Mammary epithelial cell (primary cell): ENCODE data around the gene MGAT4A.

ENCODE experiments used
- EZH2 ChIP-seq: IDR thresholded peaks from 2 replicates; pipeline ENCODE4 v1.6.1; 2012; ENCODE audit warnings: low read length, inconsistent platforms, borderline replicate concordance
- TF ChIP-seq, protein P1 (sequence below), 2 donors: IDR thresholded peaks in 1 of 2; conservative IDR thresholded peaks in 1 of 2; 2 replicates each; pipeline ENCODE4 v1.5.1; 2011 to 2012; ENCODE audit warnings: inconsistent platforms in 2 of 2, low read length in 2 of 2, mild to moderate bottlenecking in 2 of 2, control low read depth in 1 of 2, low read depth in 1 of 2; ENCODE audit not compliant: insufficient read depth in 1 of 2; ENCODE audit errors: extremely low read depth in 1 of 2

DNA sequence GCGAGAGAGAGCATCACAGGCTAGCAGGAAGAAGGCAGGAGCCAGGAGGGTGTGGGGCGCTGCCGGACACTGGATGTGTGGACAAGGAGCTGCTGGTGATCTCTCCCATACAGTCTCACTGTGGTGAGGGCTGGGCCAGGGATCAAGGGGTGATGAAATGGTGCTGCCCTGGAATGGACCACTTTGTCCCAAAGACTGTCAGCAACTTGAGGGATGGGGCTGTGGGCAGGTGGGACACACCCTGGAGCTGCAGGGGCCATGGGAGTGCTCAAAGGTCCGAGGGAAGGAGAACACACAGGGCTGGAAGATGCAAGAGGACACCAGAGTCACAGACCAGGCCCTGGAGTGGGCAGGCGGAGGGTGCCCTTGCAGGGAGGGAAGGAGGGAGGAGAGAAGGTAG is 160.6 kb downstream of the MGAT4A start:
- TF ChIP-seq, protein P1, sequence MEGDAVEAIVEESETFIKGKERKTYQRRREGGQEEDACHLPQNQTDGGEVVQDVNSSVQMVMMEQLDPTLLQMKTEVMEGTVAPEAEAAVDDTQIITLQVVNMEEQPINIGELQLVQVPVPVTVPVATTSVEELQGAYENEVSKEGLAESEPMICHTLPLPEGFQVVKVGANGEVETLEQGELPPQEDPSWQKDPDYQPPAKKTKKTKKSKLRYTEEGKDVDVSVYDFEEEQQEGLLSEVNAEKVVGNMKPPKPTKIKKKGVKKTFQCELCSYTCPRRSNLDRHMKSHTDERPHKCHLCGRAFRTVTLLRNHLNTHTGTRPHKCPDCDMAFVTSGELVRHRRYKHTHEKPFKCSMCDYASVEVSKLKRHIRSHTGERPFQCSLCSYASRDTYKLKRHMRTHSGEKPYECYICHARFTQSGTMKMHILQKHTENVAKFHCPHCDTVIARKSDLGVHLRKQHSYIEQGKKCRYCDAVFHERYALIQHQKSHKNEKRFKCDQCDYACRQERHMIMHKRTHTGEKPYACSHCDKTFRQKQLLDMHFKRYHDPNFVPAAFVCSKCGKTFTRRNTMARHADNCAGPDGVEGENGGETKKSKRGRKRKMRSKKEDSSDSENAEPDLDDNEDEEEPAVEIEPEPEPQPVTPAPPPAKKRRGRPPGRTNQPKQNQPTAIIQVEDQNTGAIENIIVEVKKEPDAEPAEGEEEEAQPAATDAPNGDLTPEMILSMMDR (conservative IDR thresholded peaks at IDR 0.05 in 1 of 2, IDR thresholded peaks at IDR 0.05 in 1 of 2; ENCODE audit: extremely low read depth in 1 of 2, insufficient read depth in 1 of 2, low read depth in 1 of 2, low read length in 2 of 2) = no peak
- no peak for TF ChIP-seq EZH2
